WTC11 (cell line): ENCODE results near the gene CAMK2D. TPM values are rescaled to one million over a fixed set of nuclear protein-coding genes. Genes with fewer than 3 reads are reported as not detected.

Experiments used
- ATAC-seq: fragments of 200-7000 bp; cut with Tn5 transposase; 2 replicates; pipeline ENCODE4 v1.10.0; 2021; ENCODE audit warnings: mild to moderate bottlenecking, moderate library complexity
- CTCF ChIA-PET: fragments of 300-600 bp; sonication (Branson Sonifier 250); formaldehyde crosslinking; loops from one replicate; lab custom pipeline; 2021; ENCODE audit warnings: antibody characterized with exemption; lab: Charles Lee
- POLR2A ChIA-PET: fragments of 350-600 bp; sonication (Branson Sonifier 250); formaldehyde crosslinking; loops from one replicate; lab custom pipeline; 2021; ENCODE audit warnings: antibody characterized with exemption; lab: Charles Lee
- DNase-seq: peaks from one replicate; pipeline ENCODE4 v3.0.0; 2021; ENCODE audit warnings: low spot score
- H3K27ac Mint-ChIP-seq: 2 replicates; pipeline ENCODE4 v1.8.0; 2021; ENCODE audit warnings: mixed read lengths
- H3K27me3 Mint-ChIP-seq: 2 replicates; pipeline ENCODE4 v1.8.0; 2021; ENCODE audit warnings: low read depth, mild to moderate bottlenecking, moderate library complexity, mixed read lengths
- H3K36me3 Mint-ChIP-seq: 2 replicates; pipeline ENCODE4 v1.8.0; 2021; ENCODE audit warnings: mixed read lengths
- H3K4me1 Mint-ChIP-seq: 2 replicates; pipeline ENCODE4 v1.8.0; 2022; ENCODE audit warnings: mixed read lengths
- H3K4me3 Mint-ChIP-seq: 2 replicates; pipeline ENCODE4 v1.8.0; 2021; ENCODE audit warnings: mild to moderate bottlenecking, moderate library complexity, mixed read lengths
- H3K9me3 Mint-ChIP-seq: 2 replicates; pipeline ENCODE4 v1.8.0; 2021; ENCODE audit warnings: mixed read lengths
- AFF4 ChIP-seq: sonication (generic); formaldehyde crosslinking; IDR thresholded peaks from 2 replicates; pipeline ENCODE4 v1.8.1; 2023; ENCODE audit warnings: mild to moderate bottlenecking, missing genetic modification reagents, borderline replicate concordance
- ARID4B ChIP-seq: sonication (generic); formaldehyde crosslinking; IDR thresholded peaks from 2 replicates; pipeline ENCODE4 v1.8.0; 2023; ENCODE audit warnings: missing genetic modification reagents, mild to moderate bottlenecking, borderline replicate concordance
- ATF1 ChIP-seq: sonication (generic); formaldehyde crosslinking; IDR thresholded peaks from 2 replicates; pipeline ENCODE4 v1.8.1; 2023; ENCODE audit warnings: mild to moderate bottlenecking, moderate library complexity, missing genetic modification reagents
- CREB1 ChIP-seq: sonication (generic); formaldehyde crosslinking; IDR thresholded peaks from 2 replicates; pipeline ENCODE4 v1.8.0; 2023; ENCODE audit warnings: mild to moderate bottlenecking, missing genetic modification reagents
- ERG ChIP-seq: fragments of 250-450 bp; sonication (Bioruptor Pico); IDR thresholded peaks from 2 replicates; pipeline ENCODE4 v1.8.0; 2021; ENCODE audit warnings: mild to moderate bottlenecking
- HMGA2 ChIP-seq: fragments of 250-450 bp; sonication (Bioruptor Pico); IDR thresholded peaks from 2 replicates; pipeline ENCODE4 v1.4.0; 2021; ENCODE audit warnings: mild to moderate bottlenecking, moderate library complexity
- KAT7 ChIP-seq: sonication (generic); formaldehyde crosslinking; IDR thresholded peaks from 2 replicates; pipeline ENCODE4 v1.8.1; 2023; ENCODE audit warnings: missing genetic modification reagents, mild to moderate bottlenecking, borderline replicate concordance
- NFATC4 ChIP-seq: fragments of 250-450 bp; sonication (Bioruptor Pico); IDR thresholded peaks from 2 replicates; pipeline ENCODE4 v1.9.0; 2021; ENCODE audit warnings: mild to moderate bottlenecking
- PRDM15 ChIP-seq: sonication (generic); formaldehyde crosslinking; IDR thresholded peaks from 2 replicates; pipeline ENCODE4 v1.8.0; 2022; ENCODE audit warnings: missing genetic modification reagents
- PREB ChIP-seq: sonication (generic); formaldehyde crosslinking; IDR thresholded peaks from 2 replicates; pipeline ENCODE4 v1.8.1; 2022; ENCODE audit warnings: mild to moderate bottlenecking, missing genetic modification reagents, moderate library complexity, borderline replicate concordance
- RELA ChIP-seq: sonication (generic); formaldehyde crosslinking; IDR thresholded peaks from 2 replicates; pipeline ENCODE4 v1.8.1; 2022; ENCODE audit warnings: missing genetic modification reagents, mild to moderate bottlenecking, borderline replicate concordance
- SMAD3 ChIP-seq: sonication (generic); formaldehyde crosslinking; IDR thresholded peaks from 2 replicates; pipeline ENCODE4 v1.8.0; 2022; ENCODE audit warnings: missing genetic modification reagents, mild to moderate bottlenecking, borderline replicate concordance
- SP1 ChIP-seq: sonication (generic); formaldehyde crosslinking; conservative IDR thresholded peaks from 2 replicates; pipeline ENCODE4 v1.8.1; 2022; ENCODE audit warnings: missing genetic modification reagents
- TEAD1 ChIP-seq: sonication (generic); formaldehyde crosslinking; IDR thresholded peaks from 2 replicates; pipeline ENCODE4 v1.8.0; 2022; ENCODE audit warnings: mild to moderate bottlenecking, missing genetic modification reagents
- TEAD4 ChIP-seq: sonication (generic); formaldehyde crosslinking; IDR thresholded peaks from 2 replicates; pipeline ENCODE4 v1.8.0; 2022; ENCODE audit warnings: mild to moderate bottlenecking, missing genetic modification reagents
- ZMAT4 ChIP-seq: fragments of 250-450 bp; sonication (Bioruptor Pico); IDR thresholded peaks from 2 replicates; pipeline ENCODE4 v1.9.0; 2021; ENCODE audit warnings: mild to moderate bottlenecking
- ZNF121 ChIP-seq: sonication (generic); formaldehyde crosslinking; IDR thresholded peaks from 2 replicates; pipeline ENCODE4 v1.8.0; 2023; ENCODE audit warnings: missing genetic modification reagents
- ZNF138 ChIP-seq: sonication (generic); formaldehyde crosslinking; conservative IDR thresholded peaks from 2 replicates; pipeline ENCODE4 v1.8.1; 2022; ENCODE audit warnings: mild to moderate bottlenecking, moderate library complexity, missing genetic modification reagents
- total RNA-seq: library from RNA; stranded (reverse); gene quantifications from 3 replicates; pipeline ENCODE4 v1.2.3, GENCODE V29; 2021
- TF ChIP-seq, protein P1 (sequence below): sonication (generic); formaldehyde crosslinking; IDR thresholded peaks from 2 replicates; pipeline ENCODE4 v1.8.1; 2023; ENCODE audit warnings: mild to moderate bottlenecking, missing genetic modification reagents, moderate library complexity

The CAMK2D gene
- total RNA-seq, 1 experiment from 2014 or later, result 16.5 TPM

DNA sequence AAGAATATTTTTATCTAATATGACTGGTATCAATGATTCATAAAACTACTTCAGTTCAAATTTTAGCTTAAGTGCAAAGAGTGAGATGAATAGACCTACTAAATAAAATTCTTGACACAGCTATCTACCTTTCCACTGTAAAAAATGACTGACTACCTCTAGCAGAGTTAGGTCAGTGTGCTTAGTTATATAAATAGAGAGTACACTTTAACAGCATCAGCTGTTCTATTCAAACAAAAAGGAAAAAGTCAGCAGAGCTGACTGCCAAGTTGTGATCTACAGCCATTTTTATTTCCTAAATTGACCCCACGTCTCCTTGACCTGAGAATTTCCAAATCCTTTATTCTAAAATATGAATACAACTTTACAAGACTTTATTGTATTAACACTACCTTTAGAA, 262.4 kb downstream of the CAMK2D start:
- Mint-ChIP-seq H3K27ac (no peak overlapping the region), H3K4me3 (no peak overlapping the region), H3K27me3 (no peaks in the 10 kb centered on the region), H3K9me3 (peaks cover 16% of the 10 kb centered on the region), H3K36me3 (peaks cover 17% of the 10 kb centered on the region), H3K4me1 (0 out of 2 replicates have a peak, but pooled peaks cover 3% of the 10 kb centered on the region)
- TF ChIP-seq NFATC4 (no peak), HMGA2 (CRISPR knock-in tag) (no peak), ZNF121 (CRISPR knock-in tag) (no peak), PRDM15 (CRISPR knock-in tag) (no peak), SP1 (CRISPR knock-in tag) (no peak), TEAD1 (CRISPR knock-in tag) (no peak), ARID4B (CRISPR knock-in tag) (no peak)
- TF ChIP-seq, protein P1, sequence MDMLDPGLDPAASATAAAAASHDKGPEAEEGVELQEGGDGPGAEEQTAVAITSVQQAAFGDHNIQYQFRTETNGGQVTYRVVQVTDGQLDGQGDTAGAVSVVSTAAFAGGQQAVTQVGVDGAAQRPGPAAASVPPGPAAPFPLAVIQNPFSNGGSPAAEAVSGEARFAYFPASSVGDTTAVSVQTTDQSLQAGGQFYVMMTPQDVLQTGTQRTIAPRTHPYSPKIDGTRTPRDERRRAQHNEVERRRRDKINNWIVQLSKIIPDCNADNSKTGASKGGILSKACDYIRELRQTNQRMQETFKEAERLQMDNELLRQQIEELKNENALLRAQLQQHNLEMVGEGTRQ (CRISPR knock-in tag), result no peak
- ATAC-seq (no peak), DNase-seq (no peak)
- ChIA-PET POLR2A (no interaction called here), CTCF (interaction anchor here (1.0 kb wide), 1 partner anchor 104 kb away, joined by 3 read pairs; no protein-coding TSS in a partner anchor)

DNA sequence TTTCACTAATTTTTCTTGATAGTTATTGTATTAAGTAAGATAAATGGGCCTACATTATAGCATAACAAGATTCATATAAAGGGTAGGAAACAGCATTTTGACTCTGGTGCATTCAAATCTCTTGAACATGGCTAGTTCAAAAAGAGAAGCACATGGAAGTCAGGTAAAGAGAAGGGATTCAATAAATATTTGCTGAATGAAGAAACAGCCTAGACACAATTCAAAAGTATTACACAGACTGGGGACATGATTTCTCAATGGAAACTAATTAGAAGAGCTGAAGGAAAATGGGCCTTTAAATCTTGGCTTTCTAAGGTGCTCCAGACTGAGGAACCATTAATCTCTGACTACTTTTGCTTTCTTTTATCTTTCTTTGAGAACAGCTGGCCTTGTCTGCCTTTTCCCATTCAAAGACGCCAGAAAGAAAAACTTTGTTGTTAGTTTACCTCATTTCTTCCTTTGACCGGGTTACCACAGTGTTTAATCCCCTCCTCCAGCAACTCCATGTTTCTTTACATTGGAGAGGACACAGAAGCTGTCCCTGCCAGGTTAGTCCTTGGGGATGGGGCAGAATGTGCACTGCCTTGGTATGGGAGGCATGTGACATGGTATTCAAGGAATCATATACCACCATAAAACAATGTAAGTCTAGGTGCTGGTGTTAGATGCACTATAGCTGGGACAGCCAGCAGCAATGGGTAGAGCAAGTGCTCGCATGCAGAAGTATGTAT, 264.2 kb downstream of the CAMK2D start:
- ChIA-PET CTCF (no interaction called here), POLR2A (no interaction called here)
- Mint-ChIP-seq H3K4me1 (no peaks in the 10 kb centered on the region), H3K36me3 (peaks cover 19% of the 10 kb centered on the region), H3K27me3 (no peaks in the 10 kb centered on the region), H3K9me3 (peaks cover 22% of the 10 kb centered on the region), H3K4me3 (no peak overlapping the region), H3K27ac (no peak overlapping the region)
- ATAC-seq (no peak), DNase-seq (no peak)
- TF ChIP-seq ZNF138 (CRISPR knock-in tag) (no peak), ERG (no peak), RELA (CRISPR knock-in tag) (no peak), AFF4 (CRISPR knock-in tag) (no peak), CREB1 (no peak), ATF1 (CRISPR knock-in tag) (no peak), SMAD3 (CRISPR knock-in tag) (no peak), PREB (CRISPR knock-in tag) (no peak), ZMAT4 (CRISPR knock-in tag) (no peak), KAT7 (no peak), TEAD4 (CRISPR knock-in tag) (no peak)
